ENCODE measurements around the gene SHROOM1. TPM values are rescaled to one million over a fixed set of nuclear protein-coding genes. Genes with fewer than 3 reads are reported as not detected.

Gene SHROOM1
- total RNA-seq, 1 experiment from 2014 or later = 8.2 TPM

GRCh38 chr5:132781029-132781428 lies 49.4 kb downstream of the SHROOM1 start:
- DNase-seq (ENCODE audit: extremely low read depth, low read depth) = no peak

GRCh38 chr5:132780577-132780976 lies 49.9 kb downstream of the SHROOM1 start:
- no peak for DNase-seq (ENCODE audit: extremely low read depth, low read depth)

- DNase-seq (ENCODE audit: extremely low read depth, low read depth) = no peak
Observed at GRCh38 chr5:132779961-132780360, 50.5 kb downstream of the SHROOM1 start.

- DNase-seq (ENCODE audit: extremely low read depth, low read depth) = no peak
Observed at GRCh38 chr5:132778856-132779255, 51.6 kb downstream of the SHROOM1 start.

GRCh38 chr5:132778129-132778528 lies 52.3 kb downstream of the SHROOM1 start:
- no peak for DNase-seq (ENCODE audit: extremely low read depth, low read depth)

- no peak for DNase-seq (ENCODE audit: extremely low read depth, low read depth)
Observed at GRCh38 chr5:132777209-132778069, 53.0 kb downstream of the SHROOM1 start, which contains the start of gene SEPTIN8. SEPTIN8 (minus strand) TSS chr5:132777239; CDS start chr5:132777137, 102 bp downstream.

GRCh38 chr5:132776938-132777208 lies 53.6 kb downstream of the SHROOM1 start:
- no peak for DNase-seq (ENCODE audit: extremely low read depth, low read depth)

GRCh38 chr5:132776131-132776937 lies 54.1 kb downstream of the SHROOM1 start:
- DNase-seq (ENCODE audit: extremely low read depth, low read depth) = no peak

- no peak for DNase-seq (ENCODE audit: extremely low read depth, low read depth)
Observed at GRCh38 chr5:132775476-132775961, 54.9 kb downstream of the SHROOM1 start.

GRCh38 chr5:132774896-132775295 lies 55.6 kb downstream of the SHROOM1 start:
- no peak for DNase-seq (ENCODE audit: extremely low read depth, low read depth)

GRCh38 chr5:132774406-132774805 lies 56.0 kb downstream of the SHROOM1 start:
- DNase-seq (ENCODE audit: extremely low read depth, low read depth) = no peak

- DNase-seq (ENCODE audit: extremely low read depth, low read depth) = no peak
Observed at GRCh38 chr5:132773601-132774355, 56.7 kb downstream of the SHROOM1 start.

GRCh38 chr5:132773114-132773513 lies 57.3 kb downstream of the SHROOM1 start:
- no peak for DNase-seq (ENCODE audit: extremely low read depth, low read depth)

- DNase-seq (ENCODE audit: extremely low read depth, low read depth) = no peak
Observed at GRCh38 chr5:132772291-132773070, 58.0 kb downstream of the SHROOM1 start.

Small RNAs within 50 kb of the gene (small RNA-seq; reads per million reads assigned to genes)
- 0 reads per million in 2 experiments for gene RNA5SP192

Other genes with a start within 250 kb of the SHROOM1 start
- not detected in 2 replicates for gene IL13, start 172.5 kb downstream of the SHROOM1 start, total RNA-seq (2014; rRNA removed; shearing (Covaris generic))
- gene IL4, start 156.7 kb downstream of the SHROOM1 start, total RNA-seq (2014; rRNA removed; shearing (Covaris generic)) = not detected in 2 replicates
- 10.7 and 11.7 TPM in 2 replicates for gene KIF3A, start 93.1 kb downstream of the SHROOM1 start, total RNA-seq (2014; rRNA removed; shearing (Covaris generic))
- not detected in 2 replicates for gene CCNI2, start 83.2 kb downstream of the SHROOM1 start, total RNA-seq (2014; rRNA removed; shearing (Covaris generic))
- 24.0 and 30.0 TPM in 2 replicates for gene SEPTIN8, start 53.4 kb downstream of the SHROOM1 start, total RNA-seq (2014; rRNA removed; shearing (Covaris generic))
- gene SOWAHA, start 17.3 kb downstream of the SHROOM1 start, total RNA-seq (2014; rRNA removed; shearing (Covaris generic)) = not detected in 2 replicates
- 0.50 TPM in 1 of 2 replicates, not detected in the other for gene GDF9, start 35.8 kb upstream of the SHROOM1 start, total RNA-seq (2014; rRNA removed; shearing (Covaris generic))
- gene UQCRQ, start 36.0 kb upstream of the SHROOM1 start, total RNA-seq (2014; rRNA removed; shearing (Covaris generic)) = 261 and 316 TPM in 2 replicates
- 1.6 and 1.8 TPM in 2 replicates for gene LEAP2, start 43.0 kb upstream of the SHROOM1 start, total RNA-seq (2014; rRNA removed; shearing (Covaris generic))
- 40.6 and 44.7 TPM in 2 replicates for gene AFF4, start 133.0 kb upstream of the SHROOM1 start, total RNA-seq (2014; rRNA removed; shearing (Covaris generic))
- 28.5 and 42.6 TPM in 2 replicates for gene ZCCHC10, start 195.9 kb upstream of the SHROOM1 start, total RNA-seq (2014; rRNA removed; shearing (Covaris generic))
- gene HSPA4, start 221.4 kb upstream of the SHROOM1 start, total RNA-seq (2014; rRNA removed; shearing (Covaris generic)) = 213 and 221 TPM in 2 replicates